Endothelial cell (in vitro differentiated cells): ENCODE measurements around the gene ATP10A. TPM values are rescaled to one million over a fixed set of nuclear protein-coding genes. Genes with fewer than 3 reads are reported as not detected.

Experiments used
- DNase-seq: peaks from one replicate; pipeline ENCODE4 v3.0.0; 2021; ENCODE audit warnings: low spot score
- H3K27ac Mint-ChIP-seq: one replicate; pipeline ENCODE4 v1.8.0; 2021; ENCODE audit warnings: mixed read lengths, inconsistent platforms; ENCODE audit not compliant: unreplicated experiment
- H3K27me3 Mint-ChIP-seq: one replicate; pipeline ENCODE4 v1.8.0; 2021; ENCODE audit warnings: mild to moderate bottlenecking, moderate library complexity, mixed read lengths, inconsistent platforms; ENCODE audit not compliant: unreplicated experiment
- H3K36me3 Mint-ChIP-seq: one replicate; pipeline ENCODE4 v1.8.0; 2021; ENCODE audit warnings: mild to moderate bottlenecking, low read depth, mixed read lengths, inconsistent platforms; ENCODE audit not compliant: unreplicated experiment
- H3K4me1 Mint-ChIP-seq: one replicate; pipeline ENCODE4 v1.8.0; 2021; ENCODE audit warnings: mild to moderate bottlenecking, mixed read lengths, inconsistent platforms; ENCODE audit not compliant: unreplicated experiment
- H3K4me3 Mint-ChIP-seq: one replicate; pipeline ENCODE4 v1.8.0; 2021; ENCODE audit warnings: mild to moderate bottlenecking, mixed read lengths, inconsistent platforms; ENCODE audit not compliant: unreplicated experiment
- H3K9me3 Mint-ChIP-seq: one replicate; pipeline ENCODE4 v1.8.0; 2021; ENCODE audit warnings: mixed read lengths, inconsistent platforms; ENCODE audit not compliant: unreplicated experiment
- total RNA-seq: library from RNA; stranded (reverse); fragmentation: NEBNext Ultra II Directional; extraction: Animal tissue kit (Norgen Biotek cat#: 25700); gene quantifications from one replicate; pipeline ENCODE4 v1.2.1, GENCODE V29; 2021; ENCODE audit not compliant: unreplicated experiment
- TF ChIP-seq, protein P1 (sequence below): fragments of 200-600 bp; sonication (generic); IDR thresholded peaks from one replicate; pipeline ENCODE4 v1.5.0; 2021; ENCODE audit warnings: antibody characterized with exemption; ENCODE audit not compliant: unreplicated experiment

The ATP10A gene
- total RNA-seq, 1 donor from 2014 or later, result 0.13 TPM

DNA sequence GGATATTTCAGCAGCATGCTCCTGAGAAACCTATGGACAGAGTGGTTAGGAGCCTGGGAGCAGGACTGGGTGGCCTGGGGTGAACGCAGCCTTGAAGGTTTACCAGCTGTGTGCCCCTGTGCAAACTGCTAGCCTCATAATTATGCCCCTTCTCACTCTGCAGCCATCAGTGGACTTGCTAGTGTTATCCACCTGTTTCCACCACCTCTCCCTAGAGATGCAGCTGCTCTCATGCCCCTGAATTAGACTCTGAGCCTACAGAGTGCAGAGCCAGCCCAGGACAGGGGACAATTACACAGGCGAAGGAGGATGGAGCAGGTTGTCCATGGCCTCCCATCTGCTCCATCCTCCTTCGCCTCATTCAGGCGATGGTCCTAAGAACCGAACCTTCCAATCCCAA lies 175.9 kb downstream of the ATP10A start:
- Mint-ChIP-seq H3K9me3 (no peaks in the 10 kb centered on the region), H3K4me3 (no peak overlapping the region), H3K36me3 (no peaks in the 10 kb centered on the region), H3K27ac (no peak overlapping the region), H3K27me3 (peaks cover 2% of the 10 kb centered on the region), H3K4me1 (no peaks in the 10 kb centered on the region)
- TF ChIP-seq, protein P1, sequence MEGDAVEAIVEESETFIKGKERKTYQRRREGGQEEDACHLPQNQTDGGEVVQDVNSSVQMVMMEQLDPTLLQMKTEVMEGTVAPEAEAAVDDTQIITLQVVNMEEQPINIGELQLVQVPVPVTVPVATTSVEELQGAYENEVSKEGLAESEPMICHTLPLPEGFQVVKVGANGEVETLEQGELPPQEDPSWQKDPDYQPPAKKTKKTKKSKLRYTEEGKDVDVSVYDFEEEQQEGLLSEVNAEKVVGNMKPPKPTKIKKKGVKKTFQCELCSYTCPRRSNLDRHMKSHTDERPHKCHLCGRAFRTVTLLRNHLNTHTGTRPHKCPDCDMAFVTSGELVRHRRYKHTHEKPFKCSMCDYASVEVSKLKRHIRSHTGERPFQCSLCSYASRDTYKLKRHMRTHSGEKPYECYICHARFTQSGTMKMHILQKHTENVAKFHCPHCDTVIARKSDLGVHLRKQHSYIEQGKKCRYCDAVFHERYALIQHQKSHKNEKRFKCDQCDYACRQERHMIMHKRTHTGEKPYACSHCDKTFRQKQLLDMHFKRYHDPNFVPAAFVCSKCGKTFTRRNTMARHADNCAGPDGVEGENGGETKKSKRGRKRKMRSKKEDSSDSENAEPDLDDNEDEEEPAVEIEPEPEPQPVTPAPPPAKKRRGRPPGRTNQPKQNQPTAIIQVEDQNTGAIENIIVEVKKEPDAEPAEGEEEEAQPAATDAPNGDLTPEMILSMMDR, result no peak
- DNase-seq, result no peak

DNA sequence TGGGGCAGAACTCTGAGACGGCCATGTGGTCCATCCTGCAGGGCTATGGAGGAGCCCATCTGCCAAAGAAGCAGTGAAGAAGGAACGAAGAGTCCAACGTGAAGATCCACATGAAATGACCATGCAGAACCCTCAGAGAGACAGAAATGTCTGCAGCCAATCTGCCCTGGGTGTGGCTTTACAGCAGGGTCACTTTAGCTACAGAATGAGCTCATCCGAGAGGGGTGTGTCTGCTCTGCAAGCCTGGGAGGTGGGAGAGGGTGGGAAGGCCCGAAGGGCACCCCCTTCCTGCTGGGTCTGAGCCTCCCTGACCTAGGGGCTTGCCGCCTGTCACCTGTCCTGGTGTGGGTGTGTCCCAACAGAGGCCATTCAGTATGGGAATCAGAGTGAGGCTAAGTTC lies 176.3 kb downstream of the ATP10A start:
- TF ChIP-seq, protein P1, result no peak
- no peak overlapping the region for H3K4me3 Mint-ChIP-seq
- no peaks in the 10 kb centered on the region for H3K4me1 Mint-ChIP-seq
- H3K27ac Mint-ChIP-seq, result no peak overlapping the region
- H3K9me3 Mint-ChIP-seq, result no peaks in the 10 kb centered on the region
- H3K36me3 Mint-ChIP-seq, result no peaks in the 10 kb centered on the region
- no peak for DNase-seq
- H3K27me3 Mint-ChIP-seq, result peaks cover 2% of the 10 kb centered on the region

DNA sequence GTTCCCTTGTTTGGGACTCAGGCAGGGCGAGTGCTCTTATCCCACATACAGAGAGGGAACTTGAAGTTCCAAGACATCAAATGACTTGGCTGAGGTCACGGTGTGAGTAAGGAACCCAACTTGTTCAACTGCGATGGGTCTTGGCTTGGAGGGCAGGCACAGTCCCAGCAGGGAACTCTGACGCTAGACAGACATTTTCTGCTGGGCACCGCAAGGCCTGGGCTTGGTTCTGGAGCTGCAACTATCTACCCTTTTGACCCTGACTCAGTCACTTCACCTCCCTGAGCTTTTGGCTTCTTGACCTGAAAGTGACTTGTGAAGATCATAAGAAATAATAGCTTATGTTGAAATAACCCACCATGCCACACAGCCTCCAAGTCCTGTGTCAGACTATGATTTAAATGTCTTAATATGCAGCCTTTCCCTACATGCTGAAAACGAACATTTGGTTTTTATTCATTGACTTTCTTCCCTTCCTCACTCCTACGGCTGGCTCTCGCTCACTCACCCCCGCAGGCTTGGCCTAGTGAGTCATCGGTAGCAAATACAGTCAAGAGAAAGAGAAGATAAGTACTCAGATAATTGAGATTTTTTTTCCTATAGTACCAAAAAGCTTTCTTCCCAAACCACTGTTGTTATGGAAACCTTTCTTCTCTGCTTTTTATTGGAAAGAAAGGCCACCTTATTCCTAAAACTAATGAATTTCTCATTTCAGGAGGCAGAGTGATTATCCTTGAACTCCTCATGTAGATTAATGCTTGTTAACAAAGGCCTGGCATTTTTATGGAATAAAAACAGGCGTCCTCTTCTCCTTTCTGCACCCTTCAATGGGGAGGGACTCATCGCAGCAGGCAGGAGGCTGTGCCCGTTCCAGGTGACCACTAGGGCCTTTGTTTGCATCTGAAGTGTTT lies 178.4 kb downstream of the ATP10A start:
- Mint-ChIP-seq H3K36me3 (no peaks in the 10 kb centered on the region), H3K27me3 (peaks cover 6% of the 10 kb centered on the region), H3K27ac (no peak overlapping the region), H3K4me3 (no peak overlapping the region), H3K4me1 (no peaks in the 10 kb centered on the region), H3K9me3 (no peaks in the 10 kb centered on the region)
- no peak for DNase-seq
- TF ChIP-seq, protein P1, result no peak

DNA sequence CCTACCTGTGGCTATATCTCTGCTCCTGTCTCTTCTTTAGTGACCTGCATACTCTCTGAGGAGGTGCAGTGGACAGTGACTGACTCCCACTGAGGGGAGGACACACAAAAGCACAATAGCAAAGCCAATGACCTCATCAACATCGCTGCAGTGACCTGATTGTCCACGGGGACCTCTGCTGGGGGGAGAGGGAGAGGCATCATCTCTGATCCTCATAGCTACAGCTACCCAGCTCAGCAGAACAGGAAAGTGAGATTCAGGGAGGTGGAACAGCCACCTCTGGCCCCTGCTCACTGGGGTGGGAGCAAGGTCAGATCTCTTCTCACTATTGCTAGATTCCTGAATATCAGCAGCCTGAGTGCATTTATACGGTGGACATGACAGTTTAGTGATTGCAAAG lies 179.2 kb downstream of the ATP10A start:
- Mint-ChIP-seq H3K4me1 (no peaks in the 10 kb centered on the region), H3K27me3 (peaks cover 6% of the 10 kb centered on the region), H3K4me3 (no peak overlapping the region), H3K36me3 (no peaks in the 10 kb centered on the region), H3K27ac (no peak overlapping the region), H3K9me3 (no peaks in the 10 kb centered on the region)
- TF ChIP-seq, protein P1, result no peak
- DNase-seq, result no peak

DNA sequence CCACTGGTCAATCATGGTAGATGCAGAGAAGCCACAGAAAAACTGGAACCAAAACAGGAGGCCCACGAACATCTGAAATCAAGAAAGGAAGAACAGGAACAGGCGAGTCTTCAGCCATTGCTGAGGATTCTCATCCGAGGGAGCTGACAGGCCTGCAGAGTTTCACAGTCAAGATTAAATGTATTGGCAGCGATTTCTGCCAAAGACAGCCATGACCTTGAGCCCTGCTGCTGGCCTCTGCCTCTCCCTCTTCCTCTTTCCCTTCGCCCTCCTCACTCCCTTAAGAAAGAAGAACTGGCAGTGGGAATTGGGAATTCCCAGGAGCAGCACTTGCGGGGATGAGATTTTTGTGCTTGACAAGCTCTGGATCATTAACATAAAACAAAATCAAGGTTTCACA lies 179.7 kb downstream of the ATP10A start:
- no peak overlapping the region for H3K27ac Mint-ChIP-seq
- H3K4me1 Mint-ChIP-seq, result no peaks in the 10 kb centered on the region

More for the DNA sequence above, 179.7 kb downstream of the ATP10A start:
- no peak overlapping the region for H3K4me3 Mint-ChIP-seq
- H3K27me3 Mint-ChIP-seq, result peaks cover 6% of the 10 kb centered on the region
- TF ChIP-seq, protein P1, result no peak
- no peaks in the 10 kb centered on the region for H3K36me3 Mint-ChIP-seq
- DNase-seq, result no peak
- no peaks in the 10 kb centered on the region for H3K9me3 Mint-ChIP-seq
